SK-N-SH (cell line): Measurements from ENCODE around the gene SLC20A1. TPM values are rescaled to one million over a fixed set of nuclear protein-coding genes. Genes with fewer than 3 reads are reported as not detected.

Source experiments
- CTCF ChIA-PET: fragments of 300-600, 350-600 bp; formaldehyde crosslinking; extraction: SDS; loops from one replicate; lab custom pipeline; 2021; lab: Yijun Ruan, JAX
- POLR2A ChIA-PET: fragments of 350-600 bp; sonication (Branson Sonifier 250); formaldehyde crosslinking; extraction: SDS; loops from one replicate; lab custom pipeline; 2020; ENCODE audit warnings: antibody characterized with exemption, inconsistent platforms; lab: Yijun Ruan, JAX
- DNase-seq: peaks from one replicate; pipeline ENCODE4 v3.0.0; 2012
- H2AFZ ChIP-seq: fragments of 200-600 bp; sonication (generic); 2 replicates; pipeline ENCODE4 v1.8.1; 2016; ENCODE audit warnings: antibody characterized with exemption, mild to moderate bottlenecking, low read depth
- H3F3A ChIP-seq: fragments of 200-600 bp; sonication (generic); replicated peaks from 2 replicates; pipeline ENCODE3; 2016; ENCODE audit warnings: antibody characterized with exemption, mild to moderate bottlenecking; ENCODE audit not compliant: insufficient read depth
- H3K27ac ChIP-seq, 2 experiments: fragments of 200-500 bp in 1 of 2; fragments of 200-600 bp in 1 of 2; sonication (Bioruptor generic) in 1 of 2; sonication (generic), shearing (Covaris generic) in 1 of 2; 2 replicates each; pipeline versions ENCODE4 v1.5.1 to v1.6.1; 2014 to 2016; ENCODE audit warnings: low read depth in 2 of 2, inconsistent platforms in 1 of 2, low read length in 1 of 2, mild to moderate bottlenecking in 1 of 2, mixed read lengths in 1 of 2
- H3K27me3 ChIP-seq: fragments of 200-600 bp; sonication (generic), shearing (Covaris generic); 2 replicates; pipeline ENCODE4 v1.6.1; 2016; ENCODE audit warnings: mixed run types; ENCODE audit not compliant: insufficient read depth
- H3K36me3 ChIP-seq, 2 experiments: fragments of 200-500 bp in 1 of 2; fragments of 200-600 bp in 1 of 2; sonication (Bioruptor generic) in 1 of 2; sonication (generic) in 1 of 2; replicated peaks in 1 of 2; 2 replicates each; pipeline versions ENCODE3 to v1.5.1; 2014 to 2016; ENCODE audit warnings: low read length in 1 of 2, mild to moderate bottlenecking in 1 of 2; ENCODE audit not compliant: insufficient read depth in 2 of 2, control insufficient read depth in 1 of 2
- H3K4me1 ChIP-seq, 2 experiments: fragments of 200-500 bp in 1 of 2; fragments of 200-600 bp in 1 of 2; sonication (Bioruptor generic) in 1 of 2; sonication (generic), shearing (Covaris generic) in 1 of 2; 2 replicates each; pipeline versions ENCODE4 v1.5.1 to v1.6.1; 2014 to 2016; ENCODE audit warnings: low read depth in 1 of 2, low read length in 1 of 2, mixed run types in 1 of 2; ENCODE audit not compliant: insufficient read depth in 2 of 2, control insufficient read depth in 1 of 2
- H3K4me2 ChIP-seq: fragments of 200-600 bp; sonication (generic), shearing (Covaris generic); 2 replicates; pipeline ENCODE4 v1.6.1; 2017; ENCODE audit warnings: mixed run types
- H3K4me3 ChIP-seq, 2 experiments: fragments of 200-500 bp in 1 of 2; fragments of 200-600 bp in 1 of 2; sonication (Bioruptor generic) in 1 of 2; sonication (generic), shearing (Covaris generic) in 1 of 2; 2 replicates each; pipeline versions ENCODE4 v1.5.1 to v1.8.1; 2014 to 2016; ENCODE audit warnings: low read depth in 2 of 2, inconsistent platforms in 1 of 2, low read length in 1 of 2, mild to moderate bottlenecking in 1 of 2, mixed read lengths in 1 of 2, moderate library complexity in 1 of 2
- H3K79me2 ChIP-seq: fragments of 200-600 bp; sonication (generic); 2 replicates; pipeline ENCODE4 v1.8.1; 2017; ENCODE audit warnings: mild to moderate bottlenecking; ENCODE audit not compliant: insufficient read depth
- H3K9ac ChIP-seq: fragments of 200-600 bp; sonication (generic); 2 replicates; pipeline ENCODE4 v1.6.1; 2017; ENCODE audit warnings: mixed run types
- H3K9me2 ChIP-seq: fragments of 200-600 bp; sonication (generic); 2 replicates; pipeline ENCODE4 v1.6.1; 2017; ENCODE audit warnings: mixed run types
- H3K9me3 ChIP-seq: fragments of 200-600 bp; sonication (generic); 2 replicates; pipeline ENCODE4 v1.6.1; 2017; ENCODE audit warnings: mixed run types, mild to moderate bottlenecking, moderate library complexity
- H4K20me1 ChIP-seq: fragments of 200-600 bp; sonication (generic); 2 replicates; pipeline ENCODE4 v1.6.1; 2017; ENCODE audit warnings: mild to moderate bottlenecking, mixed run types; ENCODE audit not compliant: insufficient read depth
- CTCF ChIP-seq: fragments of 200-600 bp; sonication (generic); IDR thresholded peaks from 2 replicates; pipeline ENCODE4 v1.6.1; 2017; ENCODE audit warnings: antibody characterized with exemption, mild to moderate bottlenecking, moderate library complexity
- EP300 ChIP-seq, 2 experiments: IDR thresholded peaks; 2 replicates each; pipeline versions ENCODE4 v1.4.0 to v1.6.1; 2012; ENCODE audit warnings: borderline replicate concordance in 1 of 2, low read depth in 1 of 2, low read length in 1 of 2
- FOXJ3 ChIP-seq: sonication (generic); formaldehyde crosslinking; IDR thresholded peaks from 2 replicates; pipeline ENCODE4 v1.5.1; 2020; ENCODE audit warnings: mild to moderate bottlenecking, missing genetic modification reagents
- GABPA ChIP-seq: IDR thresholded peaks from 2 replicates; pipeline ENCODE4 v1.4.0; 2012; ENCODE audit warnings: low read depth, mild to moderate bottlenecking
- PBX3 ChIP-seq: IDR thresholded peaks from 2 replicates; pipeline ENCODE4; 2012
- RXRA ChIP-seq: IDR thresholded peaks from 2 replicates; pipeline ENCODE4 v1.4.0; 2012; ENCODE audit warnings: low read depth, mild to moderate bottlenecking, borderline replicate concordance
- WGBS: methylation state at CpG from one replicate; pipeline ENCODE4 v1.1.6; 2017; ENCODE audit warnings: low lambda C conversion rate; 5-methylcytosine and 5-hydroxymethylcytosine counted together
- polyA plus RNA-seq, 3 experiments: library from polyadenylated mRNA; depleted of rRNA; stranded (reverse); fragments of >200 nt; gene quantifications; 2 replicates each; pipeline ENCODE4 v1.2.3, GENCODE V29; 2012
- TF ChIP-seq, protein P1 (sequence below): IDR thresholded peaks from 2 replicates; pipeline ENCODE4 v1.6.1; 2012; ENCODE audit warnings: mild to moderate bottlenecking, low read depth, low read length, moderate library complexity

The SLC20A1 gene
- polyA plus RNA-seq, 1 of the 3 experiments (the other 2 are of a cell fraction) = 56.3 TPM

DNA sequence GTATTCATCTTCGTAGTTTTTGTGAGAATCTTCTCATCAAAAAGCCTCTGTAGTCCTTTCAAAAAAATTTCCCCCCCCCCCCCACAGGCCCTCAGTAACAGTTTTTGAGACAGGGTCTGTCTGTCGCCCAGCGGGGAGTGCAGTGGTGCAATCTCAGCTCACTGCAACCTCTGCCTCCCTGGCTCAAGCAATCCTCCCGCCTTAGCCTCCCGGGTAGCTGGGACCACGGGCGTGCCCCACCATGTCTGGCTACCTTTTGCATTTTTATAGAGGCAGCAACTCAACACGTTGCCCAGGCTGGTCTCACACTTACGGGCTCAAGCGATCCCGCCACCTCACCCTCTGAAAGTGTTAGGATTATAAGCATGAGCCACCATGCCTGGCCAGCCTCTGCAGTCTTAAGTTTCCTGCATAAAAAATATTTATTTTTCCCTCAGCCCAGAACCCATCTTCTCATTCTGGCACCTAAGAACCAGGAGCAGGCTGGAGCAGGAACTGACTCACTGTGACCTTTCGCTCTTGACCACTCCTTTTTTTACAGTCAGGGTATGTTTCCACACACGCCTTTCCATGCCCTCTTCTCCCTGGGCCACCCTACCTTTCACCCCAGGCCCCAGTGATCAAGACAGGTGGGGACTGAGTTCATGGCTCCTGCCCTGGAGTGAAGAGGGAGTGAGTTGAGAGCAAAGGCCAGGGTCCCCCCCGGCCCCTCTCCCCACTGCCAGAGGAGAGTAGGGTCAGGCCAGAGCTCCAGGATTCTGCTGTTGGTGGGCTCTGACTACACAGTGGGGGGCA lies 42.5 kb downstream of the SLC20A1 start:
- Histone ChIP-seq H3K4me2 (no peak overlapping the region), H3K4me1 (peaks cover 5 to 21% of the 10 kb centered on the region in 2 experiments; a peak in 3 of 4 replicates), H3K36me3 (no peaks in the 10 kb centered on the region), H4K20me1 (no peaks in the 10 kb centered on the region), H3K9me2 (no peaks in the 10 kb centered on the region), H3K9ac (no peak overlapping the region), H3K4me3 (no peak overlapping the region), H3K9me3 (no peaks in the 10 kb centered on the region), H2AFZ (no peak overlapping the region), H3K27ac (no peak overlapping the region)
- WGBS = 90% methylated on average over 13 of the region's 14 CpGs
- ChIA-PET CTCF (interaction anchor here (1.1 to 2.0 kb wide), 4 partner anchors 33 to 88 kb away, joined by 3 to 9 read pairs (median 4); no protein-coding TSS in a partner anchor), POLR2A (interaction anchor here (0.8 kb wide), 1 partner anchor 63 kb away, joined by 3 read pairs; no protein-coding TSS in a partner anchor)
- TF ChIP-seq, protein P1, sequence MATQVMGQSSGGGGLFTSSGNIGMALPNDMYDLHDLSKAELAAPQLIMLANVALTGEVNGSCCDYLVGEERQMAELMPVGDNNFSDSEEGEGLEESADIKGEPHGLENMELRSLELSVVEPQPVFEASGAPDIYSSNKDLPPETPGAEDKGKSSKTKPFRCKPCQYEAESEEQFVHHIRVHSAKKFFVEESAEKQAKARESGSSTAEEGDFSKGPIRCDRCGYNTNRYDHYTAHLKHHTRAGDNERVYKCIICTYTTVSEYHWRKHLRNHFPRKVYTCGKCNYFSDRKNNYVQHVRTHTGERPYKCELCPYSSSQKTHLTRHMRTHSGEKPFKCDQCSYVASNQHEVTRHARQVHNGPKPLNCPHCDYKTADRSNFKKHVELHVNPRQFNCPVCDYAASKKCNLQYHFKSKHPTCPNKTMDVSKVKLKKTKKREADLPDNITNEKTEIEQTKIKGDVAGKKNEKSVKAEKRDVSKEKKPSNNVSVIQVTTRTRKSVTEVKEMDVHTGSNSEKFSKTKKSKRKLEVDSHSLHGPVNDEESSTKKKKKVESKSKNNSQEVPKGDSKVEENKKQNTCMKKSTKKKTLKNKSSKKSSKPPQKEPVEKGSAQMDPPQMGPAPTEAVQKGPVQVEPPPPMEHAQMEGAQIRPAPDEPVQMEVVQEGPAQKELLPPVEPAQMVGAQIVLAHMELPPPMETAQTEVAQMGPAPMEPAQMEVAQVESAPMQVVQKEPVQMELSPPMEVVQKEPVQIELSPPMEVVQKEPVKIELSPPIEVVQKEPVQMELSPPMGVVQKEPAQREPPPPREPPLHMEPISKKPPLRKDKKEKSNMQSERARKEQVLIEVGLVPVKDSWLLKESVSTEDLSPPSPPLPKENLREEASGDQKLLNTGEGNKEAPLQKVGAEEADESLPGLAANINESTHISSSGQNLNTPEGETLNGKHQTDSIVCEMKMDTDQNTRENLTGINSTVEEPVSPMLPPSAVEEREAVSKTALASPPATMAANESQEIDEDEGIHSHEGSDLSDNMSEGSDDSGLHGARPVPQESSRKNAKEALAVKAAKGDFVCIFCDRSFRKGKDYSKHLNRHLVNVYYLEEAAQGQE = no peak
- TF ChIP-seq RXRA = no peak
- no peak for TF ChIP-seq GABPA
- no peak for TF ChIP-seq CTCF
- TF ChIP-seq FOXJ3 (CRISPR knock-in tag) = no peak
- no peak for TF ChIP-seq PBX3
- TF ChIP-seq EP300 (IDR thresholded peaks at IDR 0.05; ENCODE audit: borderline replicate concordance in 1 of 2, low read depth in 1 of 2, low read length in 1 of 2) = no peak
- TF ChIP-seq, all 33 proteins: peak for 0
- Histone ChIP-seq H3K79me2 (no peaks in the 10 kb centered on the region), H3K27me3 (no peaks in the 10 kb centered on the region), H3F3A (peaks cover 4% of the 10 kb centered on the region)
- DNase-seq = no peak
